Measurements from ENCODE around the gene PDE4DIP.
"Not testable (repeated sequence)": the region's sequence is repeated elsewhere in the genome, so short reads cannot be mapped to it uniquely, and the experiment has no call there.

The PDE4DIP gene

GRCh38 chr1:148909219-148909826 is 65.1 kb downstream of the PDE4DIP start:
- DNase-seq (ENCODE audit: low read depth); H3K4me3 ChIP-seq (ENCODE audit: control insufficient read depth, low read depth, low read length): not testable (repeated sequence)

- not testable (repeated sequence) for H3K4me3 ChIP-seq (ENCODE audit: control insufficient read depth, low read depth, low read length); DNase-seq (ENCODE audit: low read depth)
These were observed 67.2 kb downstream of the PDE4DIP start for GRCh38 chr1:148911303-148911928.

DNA sequence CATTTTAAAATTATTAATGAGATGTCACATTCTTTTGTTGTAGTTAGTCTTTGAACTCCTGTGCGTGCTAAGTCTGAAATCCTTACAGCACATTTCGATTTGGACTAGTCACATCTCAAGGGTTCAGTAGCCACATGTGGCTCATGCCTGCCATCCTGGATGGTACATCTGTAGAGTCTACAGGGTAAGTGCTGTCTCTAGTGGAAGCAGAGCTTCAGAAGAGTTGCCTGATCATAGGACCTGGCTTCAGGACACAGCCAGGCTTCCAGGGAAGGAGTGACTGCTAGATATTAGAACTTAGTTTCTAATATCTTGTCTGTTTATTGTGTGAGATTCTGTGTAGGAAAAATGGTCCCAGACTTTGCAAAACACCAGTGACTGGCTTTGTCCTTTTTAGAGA is 72.0 kb downstream of the PDE4DIP start:
- DNase-seq (ENCODE audit: low read depth); H3K4me3 ChIP-seq (ENCODE audit: control insufficient read depth, low read depth, low read length): not testable (repeated sequence)

- H3K4me3 ChIP-seq (ENCODE audit: control insufficient read depth, low read depth, low read length); DNase-seq (ENCODE audit: low read depth): not testable (repeated sequence)
These were observed 72.6 kb downstream of the PDE4DIP start for GRCh38 chr1:148916695-148917348.

- not testable (repeated sequence) for H3K4me3 ChIP-seq (ENCODE audit: control insufficient read depth, low read depth, low read length); DNase-seq (ENCODE audit: low read depth)
These were observed 74.7 kb downstream of the PDE4DIP start for GRCh38 chr1:148918836-148919447.

GRCh38 chr1:148921047-148921446 is 76.8 kb downstream of the PDE4DIP start:
- H3K4me3 ChIP-seq (ENCODE audit: control insufficient read depth, low read depth, low read length), result not testable (repeated sequence)

DNA sequence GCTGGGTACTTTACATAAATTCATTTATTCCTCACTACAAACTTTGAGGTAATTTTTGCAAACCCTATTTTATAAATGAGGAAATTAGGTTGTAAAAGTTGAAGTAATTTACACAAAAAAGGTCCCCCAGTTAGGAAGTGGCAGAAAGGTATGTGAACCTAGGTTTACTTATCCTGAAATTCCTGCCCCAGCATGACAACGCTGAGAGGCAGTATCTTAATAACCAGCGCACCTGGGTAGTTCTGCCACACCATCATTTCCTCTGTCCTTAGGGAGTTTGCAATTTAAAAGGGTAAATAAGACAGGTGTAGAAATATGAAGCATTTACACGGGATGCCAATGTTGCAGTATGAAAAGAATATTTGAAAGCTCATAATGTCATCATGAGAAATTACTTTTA is 79.6 kb downstream of the PDE4DIP start:
- not testable (repeated sequence) for DNase-seq (ENCODE audit: low read depth); H3K4me3 ChIP-seq (ENCODE audit: control insufficient read depth, low read depth, low read length)

More at GRCh38 chr1:148921047-148921446, 76.8 kb downstream of the PDE4DIP start:
- DNase-seq (ENCODE audit: low read depth), result not testable (repeated sequence)

GRCh38 chr1:148927645-148928044 is 83.4 kb downstream of the PDE4DIP start:
- not testable (repeated sequence) for H3K4me3 ChIP-seq (ENCODE audit: control insufficient read depth, low read depth, low read length); DNase-seq (ENCODE audit: low read depth)

GRCh38 chr1:148929253-148929652 is 85.0 kb downstream of the PDE4DIP start:
- not testable (repeated sequence) for H3K4me3 ChIP-seq (ENCODE audit: control insufficient read depth, low read depth, low read length); DNase-seq (ENCODE audit: low read depth)

- not testable (repeated sequence) for H3K4me3 ChIP-seq (ENCODE audit: control insufficient read depth, low read depth, low read length)
These were observed 91.3 kb downstream of the PDE4DIP start for GRCh38 chr1:148935381-148936002.

DNA sequence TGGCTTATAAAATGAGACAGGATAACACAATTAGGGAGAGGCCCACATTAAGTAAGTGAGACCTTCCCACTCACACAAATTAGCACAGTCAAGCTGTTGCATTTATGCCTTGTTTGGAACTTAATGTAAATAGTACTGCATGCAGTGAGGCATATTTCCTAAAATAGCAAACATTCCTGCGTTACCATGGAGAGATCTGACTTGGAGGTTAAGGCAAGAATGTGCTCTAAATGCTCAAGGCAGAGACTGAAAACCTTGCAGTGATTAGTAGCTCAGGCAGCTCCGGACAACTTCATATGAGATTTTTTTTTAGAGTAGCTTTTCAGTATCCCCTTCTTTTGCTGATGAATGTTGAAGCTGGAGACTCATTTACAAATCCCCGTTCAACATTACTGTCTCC is 98.7 kb downstream of the PDE4DIP start:
- not testable (repeated sequence) for DNase-seq (ENCODE audit: low read depth); H3K4me3 ChIP-seq (ENCODE audit: control insufficient read depth, low read depth, low read length)

More at GRCh38 chr1:148935381-148936002, 91.3 kb downstream of the PDE4DIP start:
- not testable (repeated sequence) for DNase-seq (ENCODE audit: low read depth)

- not testable (repeated sequence) for H3K4me3 ChIP-seq (ENCODE audit: control insufficient read depth, low read depth, low read length); DNase-seq (ENCODE audit: low read depth)
These were observed 100.9 kb downstream of the PDE4DIP start for GRCh38 chr1:148945130-148945529.

- DNase-seq (ENCODE audit: low read depth); H3K4me3 ChIP-seq (ENCODE audit: control insufficient read depth, low read depth, low read length): not testable (repeated sequence)
These were observed 104.5 kb downstream of the PDE4DIP start for GRCh38 chr1:148948768-148949167.

DNA sequence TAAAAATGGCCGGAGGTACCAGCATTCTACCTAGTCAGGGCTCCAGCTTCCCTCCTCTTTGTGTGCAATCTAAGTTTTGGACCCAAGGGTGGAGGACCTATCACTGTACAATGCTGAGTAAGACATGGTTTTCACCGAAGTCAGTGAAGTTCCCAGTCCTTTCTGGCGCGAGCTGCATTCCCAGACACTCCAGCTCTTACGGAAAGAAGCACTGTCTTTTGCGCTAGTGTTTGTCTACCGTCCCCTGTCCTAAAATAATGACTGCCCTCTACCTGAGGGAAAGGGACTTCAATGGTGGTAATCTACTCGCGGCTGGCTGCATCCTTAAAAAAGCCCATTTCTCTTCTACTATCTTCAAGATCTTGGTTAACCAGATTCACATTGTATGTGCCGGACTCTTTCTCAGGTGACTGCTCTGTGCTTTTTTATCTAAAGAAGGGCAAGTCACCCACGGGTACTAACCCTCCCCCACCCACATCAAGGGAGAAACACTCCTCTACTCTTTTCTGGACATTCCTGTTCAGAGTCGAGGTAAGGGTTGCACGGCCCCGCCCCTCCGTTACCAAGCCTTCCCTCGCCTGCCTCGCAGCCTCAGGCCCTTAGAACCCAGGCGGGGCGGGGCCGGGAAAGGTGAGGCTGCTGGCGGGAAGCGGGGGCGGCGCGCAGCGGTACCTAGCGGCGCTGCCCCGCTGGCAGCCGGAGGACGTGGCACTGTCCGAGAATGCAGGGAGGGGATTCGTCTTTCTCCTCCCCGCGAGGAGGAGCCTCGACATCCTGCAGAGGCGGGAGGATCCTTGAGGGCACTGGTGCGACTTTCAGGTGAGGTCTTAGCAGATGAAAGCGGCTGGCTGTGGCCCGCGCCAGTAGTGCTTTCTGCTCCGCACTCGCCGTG is 107.4 kb downstream of the PDE4DIP start:
- peak overlapping the region; percentile 54 for H3K4me3 ChIP-seq (ENCODE audit: control insufficient read depth, low read depth, low read length)
- peak; percentile 77 for DNase-seq (ENCODE audit: low read depth)

DNA sequence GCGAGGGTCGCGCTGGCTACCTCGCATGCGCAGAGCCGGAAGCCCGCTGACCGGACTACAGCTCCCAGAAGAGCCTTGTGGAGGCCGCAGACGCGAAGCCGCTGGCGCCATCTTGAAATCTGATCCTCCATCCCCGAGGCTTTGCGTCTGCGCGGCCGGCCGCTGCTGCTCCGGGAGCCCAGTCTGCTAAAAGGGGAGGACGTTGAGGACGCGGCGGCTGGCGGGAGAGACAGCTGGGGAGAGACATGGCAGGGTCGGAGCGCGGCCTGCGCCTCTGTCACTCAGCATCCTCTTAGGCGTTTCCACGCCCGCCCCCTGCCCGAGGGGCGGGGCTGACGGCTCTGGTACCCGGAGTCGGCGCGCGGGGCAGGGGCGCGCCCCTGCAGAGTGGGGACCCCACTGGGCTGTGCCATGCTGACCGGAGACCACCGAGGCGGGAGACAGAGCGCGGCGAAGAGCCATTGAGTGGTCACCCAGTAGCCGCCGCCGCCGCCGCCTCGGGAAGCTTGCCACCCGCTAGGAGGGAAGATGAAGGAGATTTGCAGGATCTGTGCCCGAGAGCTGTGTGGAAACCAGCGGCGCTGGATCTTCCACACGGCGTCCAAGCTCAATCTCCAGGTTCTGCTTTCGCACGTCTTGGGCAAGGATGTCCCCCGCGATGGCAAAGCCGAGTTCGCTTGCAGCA is 108.2 kb downstream of the PDE4DIP start:
- not testable (repeated sequence) for DNase-seq (ENCODE audit: low read depth)
- H3K4me3 ChIP-seq (ENCODE audit: control insufficient read depth, low read depth, low read length), result peak overlapping the region; percentile 64

DNA sequence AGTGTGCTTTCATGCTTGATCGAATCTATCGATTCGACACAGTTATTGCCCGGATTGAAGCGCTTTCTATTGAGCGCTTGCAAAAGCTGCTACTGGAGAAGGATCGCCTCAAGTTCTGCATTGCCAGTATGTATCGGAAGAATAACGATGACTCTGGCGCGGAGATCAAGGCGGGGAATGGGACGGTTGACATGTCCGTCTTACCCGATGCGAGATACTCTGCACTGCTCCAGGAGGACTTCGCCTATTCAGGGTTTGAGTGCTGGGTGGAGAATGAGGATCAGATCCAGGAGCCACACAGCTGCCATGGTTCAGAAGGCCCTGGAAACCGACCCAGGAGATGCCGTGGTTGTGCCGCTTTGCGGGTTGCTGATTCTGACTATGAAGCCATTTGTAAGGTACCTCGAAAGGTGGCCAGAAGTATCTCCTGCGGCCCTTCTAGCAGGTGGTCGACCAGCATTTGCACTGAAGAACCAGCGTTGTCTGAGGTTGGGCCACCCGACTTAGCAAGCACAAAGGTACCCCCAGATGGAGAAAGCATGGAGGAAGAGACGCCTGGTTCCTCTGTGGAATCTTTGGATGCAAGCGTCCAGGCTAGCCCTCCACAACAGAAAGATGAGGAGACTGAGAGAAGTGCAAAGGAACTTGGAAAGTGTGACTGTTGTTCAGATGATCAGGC is 108.8 kb downstream of the PDE4DIP start:
- peak overlapping the region; percentile 64 for H3K4me3 ChIP-seq (ENCODE audit: control insufficient read depth, low read depth, low read length)
- peak; percentile 19 for DNase-seq (ENCODE audit: low read depth)

DNA sequence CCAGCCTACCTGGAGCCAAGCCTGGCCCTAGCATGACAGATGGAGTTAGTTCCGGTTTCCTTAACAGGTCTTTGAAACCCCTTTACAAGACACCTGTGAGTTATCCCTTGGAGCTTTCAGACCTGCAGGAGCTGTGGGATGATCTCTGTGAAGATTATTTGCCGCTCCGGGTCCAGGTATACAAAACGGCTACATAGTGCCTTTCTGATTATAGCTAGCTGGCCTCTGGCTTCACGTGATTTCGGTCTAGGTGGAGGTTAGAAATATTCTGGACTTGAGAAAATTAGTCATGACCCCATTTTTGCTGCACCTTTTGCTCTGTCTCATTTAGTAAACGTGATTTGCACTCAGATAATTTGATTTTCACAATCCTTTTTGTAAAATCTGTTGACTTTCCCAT is 109.5 kb downstream of the PDE4DIP start:
- not testable (repeated sequence) for DNase-seq (ENCODE audit: low read depth)
- peak overlapping the region; percentile 62 for H3K4me3 ChIP-seq (ENCODE audit: control insufficient read depth, low read depth, low read length)
